ENCODE results near the gene SPO11.

Gene SPO11

GRCh38 chr20:57329608-57330221 is at the start of gene SPO11:
Gene SPO11 (plus strand): TSS chr20:57329803. CDS start chr20:57329868, 65 bp downstream.
- Mint-ChIP-seq H3K4me1 (no peaks in the 10 kb centered on the region), H3K27me3 (peaks cover 48% of the 10 kb centered on the region), H3K4me3 (no peak within 1 kb of the TSS), H3K9me3 (no peaks in the 10 kb centered on the region), H3K27ac (no peak within 1 kb of the TSS)
- ATAC-seq (peak; percentile 26), DNase-seq (no peak)

GRCh38 chr20:57280221-57280620 is 49.4 kb upstream of the SPO11 start:
- Mint-ChIP-seq H3K4me3 (no peak overlapping the region), H3K9me3 (no peaks in the 10 kb centered on the region), H3K27me3 (peaks cover 66% of the 10 kb centered on the region), H3K4me1 (no peaks in the 10 kb centered on the region), H3K27ac (no peak overlapping the region)
- DNase-seq (no peak), ATAC-seq (no peak)

- no peaks in the 10 kb centered on the region for H3K4me1 Mint-ChIP-seq
- no peak for DNase-seq
- H3K9me3 Mint-ChIP-seq = no peaks in the 10 kb centered on the region
- H3K27ac Mint-ChIP-seq = no peak overlapping the region
- no peak for ATAC-seq
- no peak overlapping the region for H3K4me3 Mint-ChIP-seq
- H3K27me3 Mint-ChIP-seq = peaks cover 61% of the 10 kb centered on the region
Observed at GRCh38 chr20:57281900-57282299, 47.7 kb upstream of the SPO11 start.

GRCh38 chr20:57282670-57283361 is 46.8 kb upstream of the SPO11 start:
- no peaks in the 10 kb centered on the region for H3K9me3 Mint-ChIP-seq
- peaks cover 70% of the 10 kb centered on the region for H3K27me3 Mint-ChIP-seq
- peak overlapping the region in 1 of 2 donors; percentile 22 for H3K27ac Mint-ChIP-seq
- DNase-seq (no peak), ATAC-seq (no peak)
- H3K4me1 Mint-ChIP-seq = no peaks in the 10 kb centered on the region
- no peak overlapping the region for H3K4me3 Mint-ChIP-seq

- DNase-seq = no peak
- H3K9me3 Mint-ChIP-seq = no peaks in the 10 kb centered on the region
- ATAC-seq = no peak
- peaks cover 80% of the 10 kb centered on the region for H3K27me3 Mint-ChIP-seq
- no peak overlapping the region for H3K4me3 Mint-ChIP-seq
- no peaks in the 10 kb centered on the region for H3K4me1 Mint-ChIP-seq
- H3K27ac Mint-ChIP-seq = no peak overlapping the region
Observed at GRCh38 chr20:57283860-57284259, 45.7 kb upstream of the SPO11 start.

- ATAC-seq (no peak), DNase-seq (no peak)
- Mint-ChIP-seq H3K9me3 (no peaks in the 10 kb centered on the region), H3K27ac (no peak overlapping the region), H3K4me1 (no peaks in the 10 kb centered on the region), H3K27me3 (peaks cover 85% of the 10 kb centered on the region), H3K4me3 (no peak overlapping the region)
Observed at GRCh38 chr20:57287007-57287880, 42.4 kb upstream of the SPO11 start.

- Mint-ChIP-seq H3K4me1 (no peaks in the 10 kb centered on the region), H3K27me3 (peaks cover 85% of the 10 kb centered on the region), H3K27ac (no peak overlapping the region), H3K4me3 (no peak overlapping the region), H3K9me3 (no peaks in the 10 kb centered on the region)
- DNase-seq (no peak), ATAC-seq (no peak)
Observed at GRCh38 chr20:57287901-57288300, 41.7 kb upstream of the SPO11 start.

GRCh38 chr20:57288651-57289277 is 40.8 kb upstream of the SPO11 start:
- no peak overlapping the region for H3K4me3 Mint-ChIP-seq

GRCh38 chr20:57289391-57290177 is 40.0 kb upstream of the SPO11 start:
- Mint-ChIP-seq H3K4me3 (no peak overlapping the region), H3K4me1 (no peaks in the 10 kb centered on the region), H3K27me3 (peaks cover 83% of the 10 kb centered on the region), H3K27ac (no peak overlapping the region), H3K9me3 (no peaks in the 10 kb centered on the region)
- DNase-seq (no peak), ATAC-seq (no peak)

More at GRCh38 chr20:57288651-57289277, 40.8 kb upstream of the SPO11 start:
- peaks cover 85% of the 10 kb centered on the region for H3K27me3 Mint-ChIP-seq
- no peak for ATAC-seq
- H3K4me1 Mint-ChIP-seq = no peaks in the 10 kb centered on the region
- no peaks in the 10 kb centered on the region for H3K9me3 Mint-ChIP-seq
- no peak for DNase-seq
- no peak overlapping the region for H3K27ac Mint-ChIP-seq

- Mint-ChIP-seq H3K4me3 (no peak overlapping the region), H3K27me3 (peaks cover 87% of the 10 kb centered on the region), H3K27ac (no peak overlapping the region), H3K4me1 (no peaks in the 10 kb centered on the region), H3K9me3 (no peaks in the 10 kb centered on the region)
- no peak for DNase-seq
- ATAC-seq = no peak
Observed at GRCh38 chr20:57290178-57290484, 39.5 kb upstream of the SPO11 start.

GRCh38 chr20:57291003-57291402 is 38.6 kb upstream of the SPO11 start:
- H3K4me3 Mint-ChIP-seq = no peak overlapping the region
- H3K4me1 Mint-ChIP-seq = no peaks in the 10 kb centered on the region
- no peak overlapping the region for H3K27ac Mint-ChIP-seq
- H3K9me3 Mint-ChIP-seq = no peaks in the 10 kb centered on the region
- no peak for ATAC-seq
- peaks cover 84% of the 10 kb centered on the region for H3K27me3 Mint-ChIP-seq
- DNase-seq = no peak

GRCh38 chr20:57291694-57292093 is 37.9 kb upstream of the SPO11 start:
- Mint-ChIP-seq H3K9me3 (no peaks in the 10 kb centered on the region), H3K27me3 (peaks cover 77% of the 10 kb centered on the region), H3K4me1 (no peaks in the 10 kb centered on the region), H3K27ac (no peak overlapping the region), H3K4me3 (no peak overlapping the region)
- DNase-seq = no peak
- no peak for ATAC-seq

- H3K9me3 Mint-ChIP-seq = no peaks in the 10 kb centered on the region
Observed at GRCh38 chr20:57292611-57293010, 37.0 kb upstream of the SPO11 start.

GRCh38 chr20:57293995-57294394 is 35.6 kb upstream of the SPO11 start:
- H3K27ac Mint-ChIP-seq = no peak overlapping the region
- no peak overlapping the region for H3K4me3 Mint-ChIP-seq
- peaks cover 54% of the 10 kb centered on the region for H3K27me3 Mint-ChIP-seq
- no peak for DNase-seq
- no peaks in the 10 kb centered on the region for H3K4me1 Mint-ChIP-seq
- no peaks in the 10 kb centered on the region for H3K9me3 Mint-ChIP-seq
- no peak for ATAC-seq

More at GRCh38 chr20:57292611-57293010, 37.0 kb upstream of the SPO11 start:
- ATAC-seq (no peak), DNase-seq (no peak)
- H3K27ac Mint-ChIP-seq = no peak overlapping the region
- H3K4me3 Mint-ChIP-seq = no peak overlapping the region
- H3K4me1 Mint-ChIP-seq = no peaks in the 10 kb centered on the region
- peaks cover 68% of the 10 kb centered on the region for H3K27me3 Mint-ChIP-seq

GRCh38 chr20:57294550-57294949 is 35.1 kb upstream of the SPO11 start:
- no peak for DNase-seq
- Mint-ChIP-seq H3K4me1 (no peaks in the 10 kb centered on the region), H3K27ac (peak overlapping the region in 1 of 2 donors; percentile 21), H3K9me3 (no peaks in the 10 kb centered on the region), H3K27me3 (peaks cover 53% of the 10 kb centered on the region), H3K4me3 (no peak overlapping the region)
- no peak for ATAC-seq
